GM11168 (cell line): ENCODE data around the gene ETV1.

Experiments
- in situ Hi-C: fragments of 300-500 bp; cut with MboI; formaldehyde crosslinking; loops from one replicate; pipeline ENCODE4 v1.12.0; 2022; ENCODE audit warnings: low sequenced_read_pairs; ENCODE audit not compliant: unreplicated experiment

The ETV1 gene

DNA sequence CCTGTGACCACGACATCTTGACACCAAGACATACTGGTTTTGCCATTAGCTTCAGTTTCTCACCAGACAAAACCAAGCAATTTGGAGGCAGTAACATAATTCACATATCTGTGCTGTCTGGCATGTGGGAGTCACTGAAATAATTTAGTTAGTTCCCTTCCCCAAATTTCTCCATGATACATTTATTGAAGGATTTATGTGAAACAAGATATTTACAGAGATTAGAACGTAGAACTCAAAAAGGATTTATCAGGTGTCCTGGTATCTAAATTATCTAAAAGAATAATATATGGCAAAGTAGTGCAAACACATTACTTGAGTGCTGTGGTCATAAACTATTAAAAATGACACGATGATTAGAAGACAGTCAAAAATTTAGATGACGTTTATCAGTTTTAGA is 98.7 kb downstream of the ETV1 start:
- in situ Hi-C loops, result no loop called here

- in situ Hi-C loops, result no loop called here
Measured at GRCh38 chr7:13886356-13886755, 103.1 kb downstream of the ETV1 start.

GRCh38 chr7:13882051-13882450 is 107.4 kb downstream of the ETV1 start:
- in situ Hi-C loops, result no loop called here

DNA sequence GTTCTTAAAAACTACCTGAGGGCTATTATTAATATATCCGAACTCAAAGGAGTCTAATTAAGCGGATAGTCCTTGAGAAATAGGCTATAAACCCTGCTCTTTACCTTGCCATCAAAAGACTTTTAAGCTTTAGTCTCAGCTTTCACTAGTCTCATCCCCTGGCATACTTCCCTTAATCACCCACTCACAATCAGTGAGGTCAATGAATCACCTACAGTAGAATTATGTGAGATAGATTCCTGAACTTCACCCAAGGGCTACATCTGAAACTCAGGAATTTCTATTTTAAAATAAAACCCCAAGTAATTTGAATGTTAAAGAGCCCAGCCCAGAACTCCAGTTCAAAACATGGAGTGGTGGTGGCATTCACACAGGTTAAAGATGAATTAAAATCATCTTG is 108.7 kb downstream of the ETV1 start:
- in situ Hi-C loops, result no loop called here

GRCh38 chr7:13879994-13880686 is 109.3 kb downstream of the ETV1 start:
- in situ Hi-C loops, result no loop called here

GRCh38 chr7:13879143-13879542 is 110.3 kb downstream of the ETV1 start:
- in situ Hi-C loops, result no loop called here

DNA sequence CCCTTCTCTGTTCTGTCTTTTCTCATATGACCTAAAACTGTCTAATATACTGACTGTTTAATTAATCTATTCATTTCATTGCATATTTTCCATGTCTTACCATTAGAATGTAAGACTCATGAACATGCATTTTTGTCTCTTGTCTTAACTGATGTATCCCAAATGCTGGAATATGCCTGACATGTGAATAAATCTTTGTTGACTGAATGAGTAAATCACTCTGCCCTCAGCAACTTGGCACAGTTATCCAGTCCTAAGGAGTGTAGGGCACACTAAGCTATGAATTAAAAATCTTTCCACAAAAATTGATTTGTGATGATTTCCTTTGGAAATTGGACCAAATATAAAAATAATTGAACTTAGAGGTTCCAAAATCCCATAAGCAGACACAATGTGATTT is 111.3 kb downstream of the ETV1 start:
- in situ Hi-C loops, result no loop called here

DNA sequence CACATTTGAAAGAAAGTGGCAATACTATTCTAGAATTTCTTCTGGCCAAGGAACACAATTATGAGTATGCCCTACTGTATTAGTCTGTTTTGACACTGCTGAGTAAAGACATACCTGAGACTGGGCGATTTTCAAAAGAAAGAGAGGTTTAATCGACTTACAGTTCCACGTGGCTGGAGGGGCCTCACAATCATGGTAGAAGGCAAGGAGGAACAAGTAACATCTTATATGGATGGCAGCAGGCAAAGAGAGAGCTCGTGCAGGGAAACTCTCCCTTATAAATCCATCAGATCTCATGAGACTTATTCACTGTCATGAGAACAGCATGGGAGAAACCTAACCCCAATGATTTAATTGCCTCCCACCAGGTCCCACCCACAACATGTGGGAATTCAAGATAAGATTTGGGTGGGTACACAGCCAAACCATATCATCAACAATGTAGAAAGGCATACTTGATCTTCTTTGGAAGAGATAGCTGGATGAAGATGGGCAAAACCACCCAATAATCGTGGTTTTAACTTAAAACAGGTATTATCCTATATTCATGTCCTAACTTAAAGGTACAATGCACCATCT is 113.9 kb downstream of the ETV1 start:
- in situ Hi-C loops, result no loop called here

DNA sequence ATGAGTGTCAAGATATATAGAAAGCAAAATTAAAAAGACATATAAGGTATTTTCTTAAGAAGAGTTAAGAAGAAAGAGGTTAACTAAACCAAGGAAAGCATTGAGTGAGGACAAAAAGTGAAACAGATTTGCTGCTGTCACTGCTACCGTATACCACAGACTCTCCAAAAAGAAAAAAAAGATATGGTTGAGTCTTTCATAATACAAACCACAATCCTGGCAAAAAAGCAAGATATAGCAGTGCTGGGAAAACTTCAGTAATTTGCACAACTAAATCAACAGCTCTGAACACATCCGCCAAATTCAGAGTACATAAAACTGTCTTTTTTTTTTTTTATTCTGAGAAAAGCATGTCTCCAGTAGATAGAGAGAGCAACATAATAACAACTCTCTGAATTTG is 114.7 kb downstream of the ETV1 start:
- in situ Hi-C loops, result no loop called here

DNA sequence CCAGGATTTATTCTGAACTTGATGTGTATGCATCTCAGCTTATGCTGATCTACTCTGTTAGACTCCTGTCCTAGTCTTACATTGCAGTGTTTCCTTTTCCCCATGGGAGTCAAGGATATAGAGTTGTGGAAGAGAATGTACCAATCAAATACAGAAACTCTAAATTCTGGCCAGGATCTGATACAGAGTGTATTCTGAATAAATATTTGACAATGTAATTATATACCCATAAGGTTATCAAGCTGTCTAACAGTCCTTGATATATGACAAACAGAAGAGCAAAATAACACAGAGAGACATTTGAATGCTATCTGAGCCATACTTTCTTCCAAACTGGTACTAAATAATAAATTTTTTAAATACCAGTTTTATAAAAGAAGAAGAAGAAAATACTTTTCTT is 116.8 kb downstream of the ETV1 start:
- in situ Hi-C loops, result no loop called here

DNA sequence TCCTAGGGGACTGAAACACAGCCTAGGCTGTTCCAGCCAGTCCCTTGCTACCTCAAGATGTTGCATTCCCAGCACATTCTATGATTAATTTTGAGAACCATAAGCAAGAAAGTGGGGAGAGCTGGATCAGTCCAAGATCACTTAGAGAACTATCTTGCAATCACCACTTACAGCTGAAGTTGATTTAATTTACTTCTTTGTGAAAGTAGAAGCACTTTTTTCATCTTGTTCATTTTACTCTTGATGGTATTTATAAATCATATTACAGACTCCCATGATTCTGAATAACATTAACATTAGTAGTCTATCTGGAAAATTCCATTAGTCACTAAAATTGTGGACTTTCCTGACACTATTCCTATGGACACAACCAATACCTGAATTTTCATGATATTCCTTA is 118.5 kb downstream of the ETV1 start:
- in situ Hi-C loops, result no loop called here

DNA sequence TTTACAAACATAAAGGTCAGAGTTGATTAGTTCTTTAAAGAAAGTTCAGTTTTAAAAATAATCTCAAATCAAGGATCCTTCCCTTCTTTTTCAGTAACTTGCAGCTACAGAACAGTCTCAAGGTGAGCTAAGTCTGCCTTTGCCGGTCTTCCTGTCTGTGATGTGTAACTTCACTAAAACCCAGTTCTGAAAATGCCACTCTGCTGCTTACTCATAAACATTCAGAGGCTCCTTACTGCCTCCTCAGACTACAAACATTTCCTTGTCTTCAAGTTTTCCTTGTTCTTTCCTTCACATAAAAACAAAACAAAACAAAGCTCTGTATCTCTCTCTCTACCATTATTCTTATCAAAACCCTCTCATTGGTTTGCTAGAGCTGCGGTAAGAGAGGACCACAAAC is 128.7 kb downstream of the ETV1 start:
- in situ Hi-C loops, result no loop called here

DNA sequence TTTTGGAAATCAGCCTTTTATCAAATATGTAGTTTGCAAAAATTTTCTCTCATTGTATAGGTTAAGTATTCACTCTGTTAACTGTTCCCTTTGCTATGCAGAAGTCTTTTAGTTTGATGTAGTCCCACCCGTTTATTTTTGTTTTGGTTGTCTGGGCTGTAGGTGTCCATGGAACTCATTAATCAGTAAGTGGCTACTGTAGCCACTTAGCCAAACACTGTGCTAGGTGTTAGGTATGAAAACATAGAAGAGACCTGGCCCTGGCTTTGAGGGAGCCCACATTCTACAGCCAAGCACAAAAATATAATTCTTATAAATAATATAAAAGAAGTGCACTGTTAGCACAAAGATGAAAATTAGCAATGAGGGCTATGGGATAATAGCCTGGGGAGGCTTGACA is 133.5 kb downstream of the ETV1 start:
- in situ Hi-C loops, result no loop called here

DNA sequence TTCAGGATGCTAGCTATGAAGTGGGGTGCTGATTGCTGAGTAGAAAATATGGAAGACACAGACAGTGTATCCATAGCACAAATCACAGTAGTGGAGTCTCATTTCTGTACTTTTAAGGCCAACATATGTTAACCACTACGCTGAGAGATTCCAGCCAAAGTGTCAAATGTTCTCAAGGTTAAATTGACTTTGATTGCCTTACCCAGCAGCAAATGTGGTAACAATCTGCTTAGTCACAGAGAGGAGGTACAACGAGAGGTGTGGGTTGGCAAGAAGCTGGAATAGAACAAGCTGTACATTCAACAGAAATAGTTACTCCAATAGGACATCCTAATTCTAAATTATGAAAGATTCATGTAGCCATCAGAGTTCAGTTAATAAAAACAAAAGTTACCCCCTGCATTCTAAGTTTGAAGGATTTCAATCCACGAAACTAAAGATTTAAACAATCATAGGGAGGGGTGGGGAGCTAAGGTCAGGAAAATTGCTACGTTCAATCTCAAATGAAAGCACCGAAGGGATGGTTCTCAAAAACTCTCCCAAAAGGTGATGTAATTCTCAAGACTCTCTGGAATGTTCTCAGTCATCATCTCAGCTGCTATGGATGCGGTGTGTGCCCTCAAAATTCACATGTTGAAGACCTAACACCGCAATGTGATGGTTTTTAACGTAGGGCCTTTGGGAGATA is 137.0 kb downstream of the ETV1 start:
- in situ Hi-C loops, result no loop called here

GRCh38 chr7:13851736-13852135 is 137.7 kb downstream of the ETV1 start:
- in situ Hi-C loops, result no loop called here

DNA sequence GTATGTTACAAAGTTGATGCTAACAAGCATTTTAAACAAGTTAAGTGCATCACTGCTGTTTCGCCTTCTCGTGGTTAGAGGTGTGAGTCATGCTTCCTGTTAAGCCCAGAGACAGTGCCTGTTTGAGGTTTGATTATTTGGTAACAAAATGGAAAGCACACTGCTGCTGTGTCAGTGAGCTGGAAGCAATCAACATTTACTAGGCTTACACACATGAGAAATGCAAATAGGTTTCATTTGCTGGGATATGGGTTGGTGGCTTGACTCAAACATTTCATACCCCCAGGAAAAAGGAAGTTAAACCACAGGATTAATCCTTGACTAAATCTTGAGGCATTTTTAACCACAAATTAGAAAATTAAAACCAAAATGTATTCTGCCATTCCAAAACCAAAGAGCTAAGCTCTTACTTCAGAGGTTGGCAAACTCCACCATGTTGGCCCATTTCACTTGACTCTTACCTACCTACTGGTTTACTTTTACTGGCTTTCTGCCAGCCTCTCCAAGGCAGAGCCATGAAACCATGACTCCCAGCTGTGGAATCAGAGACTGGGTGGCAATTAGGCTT is 139.2 kb downstream of the ETV1 start:
- in situ Hi-C loops, result no loop called here

GRCh38 chr7:13849163-13849892 is 140.1 kb downstream of the ETV1 start:
- in situ Hi-C loops, result no loop called here

DNA sequence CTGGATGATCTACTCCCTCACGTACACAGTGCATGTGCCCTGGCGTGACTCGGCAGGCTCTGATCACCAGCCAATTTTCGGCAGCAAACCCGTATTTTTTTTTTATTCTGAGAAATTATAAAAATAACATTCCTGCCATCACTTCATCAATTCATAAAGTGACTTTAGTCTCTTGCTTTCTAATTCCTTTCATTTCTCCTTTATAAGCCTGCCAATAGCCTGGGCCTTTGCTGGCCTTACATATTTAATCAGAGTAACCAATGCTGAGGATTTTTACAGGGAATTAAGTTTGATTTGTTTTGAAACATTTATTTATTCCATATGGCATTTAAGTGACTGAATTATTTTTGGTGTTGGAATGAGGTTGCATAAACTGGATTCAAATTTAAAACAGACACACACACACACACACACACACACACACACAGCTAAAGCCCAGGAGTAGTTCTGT is 140.8 kb downstream of the ETV1 start:
- in situ Hi-C loops, result no loop called here

DNA sequence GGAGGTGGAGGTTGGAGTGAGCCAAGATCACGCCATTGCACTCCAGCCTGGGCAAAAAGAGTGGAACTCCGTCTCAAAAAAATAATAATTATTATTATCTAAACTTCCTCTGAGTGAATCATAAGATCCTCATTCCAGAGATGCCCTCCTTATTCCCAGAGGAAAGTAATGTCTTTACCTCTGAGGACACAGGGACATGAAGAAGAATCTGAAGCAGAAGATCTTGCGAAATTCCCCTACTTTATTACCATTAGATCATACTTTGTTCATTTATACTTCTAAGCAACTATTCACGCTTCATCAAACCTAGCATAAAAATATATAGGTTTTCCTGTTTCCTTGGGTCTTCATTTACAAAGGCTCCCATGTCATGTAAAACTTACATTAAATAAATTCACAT is 143.1 kb downstream of the ETV1 start:
- in situ Hi-C loops, result no loop called here

GRCh38 chr7:13845601-13846000 is 143.9 kb downstream of the ETV1 start:
- in situ Hi-C loops, result no loop called here

- in situ Hi-C loops, result no loop called here
Measured at GRCh38 chr7:13844954-13845353, 144.5 kb downstream of the ETV1 start.
